ENCODE results near the gene SLC25A48. TPM values are rescaled to one million over a fixed set of nuclear protein-coding genes. Genes with fewer than 3 reads are reported as not detected.

SLC25A48 gene
- total RNA-seq, 1 experiment from 2014 or later = not detected

DNA sequence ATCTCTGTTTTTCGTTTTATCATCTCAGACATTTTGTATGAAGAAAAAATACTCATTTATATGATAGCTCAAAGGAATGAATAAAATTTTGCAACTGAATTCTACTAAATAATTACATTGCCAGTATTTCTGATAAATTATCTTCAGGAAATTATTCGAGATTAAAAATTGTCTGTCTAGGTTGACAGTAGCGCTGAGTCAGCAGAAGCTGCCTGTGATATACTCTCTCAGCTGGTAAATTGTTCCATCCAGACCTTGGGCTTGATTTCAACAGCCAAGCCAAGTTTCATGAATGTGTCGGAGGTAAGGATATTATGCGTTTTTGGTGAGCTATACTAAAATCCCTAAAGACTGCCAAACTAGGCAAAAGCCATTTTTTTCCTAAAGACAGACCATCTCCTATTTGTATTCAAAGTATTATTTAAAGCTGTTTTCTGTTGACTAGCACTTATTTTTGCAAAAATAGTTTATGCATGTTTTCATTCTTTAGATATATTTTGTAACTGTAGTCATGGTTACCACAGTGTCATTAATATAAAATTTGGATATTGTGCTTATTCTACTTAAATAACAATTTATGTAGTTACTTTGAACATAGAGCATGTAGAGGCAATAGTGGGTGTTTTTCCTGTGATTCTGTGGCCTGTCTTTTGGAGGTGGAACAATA lies 102.9 kb downstream of the SLC25A48 start:
- Histone ChIP-seq H3K27me3 (ENCODE audit: insufficient read depth, low read depth) (no peaks in the 10 kb centered on the region), H3K79me2 (ENCODE audit: low read depth) (no peaks in the 10 kb centered on the region), H2AFZ (no peak overlapping the region), H3K4me3 (no peak overlapping the region), H3K27ac (no peak overlapping the region), H3K4me2 (no peak overlapping the region), H4K20me1 (ENCODE audit: insufficient read depth) (no peaks in the 10 kb centered on the region), H3K4me1 (replicated peaks; ENCODE audit: insufficient read depth) (no peaks in the 10 kb centered on the region), H3K9me3 (ENCODE audit: insufficient read depth, low read depth) (no peaks in the 10 kb centered on the region), H3F3A (ENCODE audit: insufficient read depth, low read depth) (no peaks in the 10 kb centered on the region), H3K9me2 (ENCODE audit: insufficient read depth) (no peaks in the 10 kb centered on the region; the same call in 1 of the 2 replicates), H3K36me3 (ENCODE audit: low read depth) (no peaks in the 10 kb centered on the region)
- intact Hi-C loops (cut with micrococcal nuclease; ENCODE audit: unreplicated experiment) = no loop called here
- ChIA-PET POLR2A (ENCODE audit: unreplicated experiment) (no interaction called here), CTCF (no interaction called here)
- no peak for DNase-seq
- BruUV-seq (replicated peaks) = no TSS peak
- TF ChIP-seq EZH2 (IDR thresholded peaks at IDR 0.05; ENCODE audit: low read depth) = no peak
- TF ChIP-seq, protein P1, sequence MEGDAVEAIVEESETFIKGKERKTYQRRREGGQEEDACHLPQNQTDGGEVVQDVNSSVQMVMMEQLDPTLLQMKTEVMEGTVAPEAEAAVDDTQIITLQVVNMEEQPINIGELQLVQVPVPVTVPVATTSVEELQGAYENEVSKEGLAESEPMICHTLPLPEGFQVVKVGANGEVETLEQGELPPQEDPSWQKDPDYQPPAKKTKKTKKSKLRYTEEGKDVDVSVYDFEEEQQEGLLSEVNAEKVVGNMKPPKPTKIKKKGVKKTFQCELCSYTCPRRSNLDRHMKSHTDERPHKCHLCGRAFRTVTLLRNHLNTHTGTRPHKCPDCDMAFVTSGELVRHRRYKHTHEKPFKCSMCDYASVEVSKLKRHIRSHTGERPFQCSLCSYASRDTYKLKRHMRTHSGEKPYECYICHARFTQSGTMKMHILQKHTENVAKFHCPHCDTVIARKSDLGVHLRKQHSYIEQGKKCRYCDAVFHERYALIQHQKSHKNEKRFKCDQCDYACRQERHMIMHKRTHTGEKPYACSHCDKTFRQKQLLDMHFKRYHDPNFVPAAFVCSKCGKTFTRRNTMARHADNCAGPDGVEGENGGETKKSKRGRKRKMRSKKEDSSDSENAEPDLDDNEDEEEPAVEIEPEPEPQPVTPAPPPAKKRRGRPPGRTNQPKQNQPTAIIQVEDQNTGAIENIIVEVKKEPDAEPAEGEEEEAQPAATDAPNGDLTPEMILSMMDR (conservative IDR thresholded peaks at IDR 0.05) = no peak

Small RNAs within 50 kb of the gene (microRNA-seq; reads per million reads assigned to microRNA genes)
- not detected for gene MIR5692C1 (ENCODE audit: borderline number of aligned reads, borderline replicate concordance)

Other genes starting within 250 kb of the SLC25A48 start
- not detected in 2 replicates for gene IL9, start 61.2 kb downstream of the SLC25A48 start, total RNA-seq (2021)
- not detected in 2 replicates for gene LECT2, start 120.3 kb downstream of the SLC25A48 start, total RNA-seq (2021)
- gene TGFBI, start 194.3 kb downstream of the SLC25A48 start, total RNA-seq (2021) = 430 and 437 TPM in 2 replicates